Subcutaneous abdominal adipose tissue (tissue), 5 donors: ENCODE results near the gene DRAXIN.

Experiments used
- H3K27ac ChIP-seq: one replicate; pipeline ENCODE4 v1.7.0; 2013; ENCODE audit warnings: low read depth, mild to moderate bottlenecking, inconsistent platforms, low read length, moderate library complexity
- H3K27me3 ChIP-seq, 5 donors: one replicate each; pipeline ENCODE4 v1.7.0; 2013; ENCODE audit warnings: low read length in 5 of 5, inconsistent platforms in 1 of 5; ENCODE audit not compliant: control insufficient read depth in 5 of 5, insufficient read depth in 4 of 5
- H3K36me3 ChIP-seq, 5 donors: one replicate each; pipeline ENCODE4 v1.7.0; 2013; ENCODE audit warnings: low read length in 5 of 5; ENCODE audit not compliant: control insufficient read depth in 5 of 5, insufficient read depth in 5 of 5
- H3K4me1 ChIP-seq, 5 donors: one replicate each; pipeline ENCODE4 v1.7.0; 2013; ENCODE audit warnings: low read length in 5 of 5, mild to moderate bottlenecking in 3 of 5, moderate library complexity in 1 of 5; ENCODE audit not compliant: control insufficient read depth in 5 of 5, insufficient read depth in 5 of 5
- H3K4me3 ChIP-seq, 5 donors: one replicate each; pipeline ENCODE4 v1.7.0; 2013; ENCODE audit warnings: low read length in 5 of 5, low read depth in 1 of 5
- H3K9ac ChIP-seq, 5 donors: one replicate each; pipeline ENCODE4 v1.7.0; 2013; ENCODE audit warnings: low read length in 5 of 5, mild to moderate bottlenecking in 4 of 5, moderate library complexity in 3 of 5
- H3K9me3 ChIP-seq, 5 donors: one replicate each; pipeline ENCODE4 v1.7.0; 2013; ENCODE audit warnings: low read length in 5 of 5; ENCODE audit not compliant: control insufficient read depth in 5 of 5
- donor health status: healthy.
- donor health status: healthy.
- donor health status: healthy.
- donor health status: healthy.
- donor health status: healthy.

DRAXIN gene

DNA sequence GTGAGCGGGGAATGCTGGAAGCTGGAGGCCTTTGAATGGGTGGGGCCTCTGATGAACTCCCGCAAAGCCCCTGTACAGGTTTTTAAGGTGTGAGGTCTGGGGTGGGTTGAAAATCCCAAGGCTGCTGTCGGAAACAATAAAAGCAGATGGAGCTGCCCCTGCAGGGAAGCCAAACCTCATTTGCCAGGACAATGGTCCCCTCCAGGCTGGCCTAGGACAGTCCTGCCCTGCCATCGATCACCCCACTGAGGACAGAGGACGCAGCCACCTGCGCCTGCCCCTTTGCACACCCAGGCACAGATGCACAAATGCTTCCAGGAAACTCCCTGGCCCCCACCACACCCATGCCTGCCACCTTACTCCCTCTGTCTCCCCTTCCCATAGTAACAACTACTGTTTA is 4.4 kb downstream of the DRAXIN start:
- Histone ChIP-seq H3K9ac (no peak overlapping the region), H3K36me3 (no peaks in the 10 kb centered on the region), H3K27me3 (peaks cover 35 to 55% (median 43%) of the 10 kb centered on the region in 5 donors), H3K4me1 (peaks cover 0 to 23% (median 5%) of the 10 kb centered on the region in 5 donors), H3K4me3 (no peak overlapping the region), H3K27ac (no peak overlapping the region), H3K9me3 (no peaks in the 10 kb centered on the region)

DNA sequence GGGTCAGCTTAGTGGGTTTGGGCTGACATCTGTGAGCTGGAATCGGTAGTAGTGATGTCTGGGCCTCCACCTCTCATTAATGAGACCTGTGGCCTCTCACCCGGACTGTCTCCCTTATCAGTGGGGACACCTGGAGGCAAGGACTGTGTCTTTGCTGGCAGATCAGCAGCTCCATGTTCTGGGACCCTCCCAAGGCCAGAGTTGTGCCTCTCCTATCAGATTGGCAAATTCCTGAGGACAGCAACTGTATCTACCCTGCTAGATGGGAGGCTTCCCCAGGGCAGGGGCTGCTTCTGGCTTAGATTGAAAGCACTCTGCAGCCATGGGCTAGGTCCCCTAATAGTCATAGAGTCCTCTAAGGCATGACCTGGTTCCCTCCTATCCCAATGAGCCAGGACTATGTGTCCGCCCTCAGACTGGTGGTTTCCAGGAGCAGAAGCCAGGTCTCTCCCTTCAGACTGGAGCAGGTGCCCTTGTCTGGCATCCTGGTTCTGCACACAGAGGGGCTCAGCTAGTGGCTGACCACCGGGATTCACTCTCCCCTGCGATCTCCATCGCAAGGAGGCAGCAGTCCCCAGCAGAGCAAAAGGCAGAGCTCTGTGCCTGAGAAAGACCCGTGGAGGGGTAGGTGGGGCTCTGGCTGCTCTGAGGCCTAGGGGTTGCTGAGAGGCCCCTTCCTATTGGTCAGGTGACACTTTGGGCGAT is 5.8 kb downstream of the DRAXIN start:
- Histone ChIP-seq H3K9ac (no peak overlapping the region), H3K36me3 (no peaks in the 10 kb centered on the region), H3K4me3 (no peak overlapping the region), H3K27ac (no peak overlapping the region), H3K27me3 (peaks cover 33 to 59% (median 49%) of the 10 kb centered on the region in 5 donors), H3K9me3 (no peaks in the 10 kb centered on the region), H3K4me1 (peaks cover 0 to 11% (median 0%) of the 10 kb centered on the region in 5 donors)

DNA sequence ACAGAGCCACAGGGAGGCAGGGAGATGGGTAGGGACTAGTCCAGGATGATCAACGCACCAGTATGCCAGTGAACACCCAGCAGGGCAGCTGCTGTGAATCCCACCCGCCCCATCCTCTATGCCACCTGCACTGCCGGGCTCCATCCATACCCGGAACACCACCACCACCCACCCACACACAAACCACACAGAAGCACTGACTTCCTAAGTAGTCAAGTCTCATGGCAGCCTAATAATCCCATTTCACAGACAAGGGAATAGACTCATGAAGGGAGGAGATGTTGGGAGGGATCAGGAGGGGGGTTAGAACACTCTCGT is 6.3 kb downstream of the DRAXIN start:
- Histone ChIP-seq H3K36me3 (no peaks in the 10 kb centered on the region), H3K9ac (no peak overlapping the region), H3K4me3 (no peak overlapping the region), H3K4me1 (peaks cover 0 to 7% (median 0%) of the 10 kb centered on the region in 5 donors), H3K27me3 (peaks cover 29 to 57% (median 46%) of the 10 kb centered on the region in 5 donors), H3K27ac (no peak overlapping the region), H3K9me3 (no peaks in the 10 kb centered on the region)

DNA sequence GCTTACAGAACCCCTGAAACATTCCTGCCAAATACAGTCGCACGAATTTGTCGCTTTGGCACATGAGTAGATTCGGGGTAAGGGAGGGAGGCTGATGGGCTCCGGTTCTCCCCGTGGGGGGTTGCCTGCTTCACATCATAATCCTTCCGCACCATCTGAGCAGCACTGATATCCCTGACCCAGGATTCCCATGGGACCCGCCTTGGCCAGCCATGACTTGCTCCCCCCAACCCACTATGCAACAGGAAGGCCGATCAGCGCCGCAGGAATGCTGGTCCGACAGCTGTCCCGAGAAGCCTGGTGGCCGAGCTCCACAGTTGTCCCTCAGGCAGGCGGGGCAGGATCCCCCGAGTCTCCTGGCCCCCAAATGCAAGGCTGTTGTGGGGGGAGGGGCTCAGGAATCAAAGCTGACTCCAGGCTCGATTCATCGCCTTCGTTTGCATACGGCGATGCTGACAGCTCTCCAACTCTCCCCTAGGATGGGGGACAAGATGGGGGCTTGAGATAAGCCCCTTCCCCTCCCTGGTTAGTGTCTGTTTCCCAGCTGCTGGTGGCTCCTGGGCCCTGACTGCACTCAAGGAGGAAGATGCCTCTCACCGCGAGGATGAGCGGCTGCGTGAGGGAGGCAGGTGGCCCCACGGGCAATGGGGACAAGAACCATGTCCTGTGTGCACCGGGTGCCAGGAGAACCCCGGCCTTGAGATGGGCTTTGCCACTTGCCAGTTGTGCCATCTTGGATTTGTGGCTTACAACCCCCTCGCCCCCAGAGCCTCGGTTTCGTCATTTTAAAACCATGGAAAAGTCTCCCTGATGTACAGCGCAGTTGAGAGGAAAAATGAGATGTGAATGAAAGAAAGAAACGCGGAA is 9.3 kb downstream of the DRAXIN start:
- H3K9ac ChIP-seq: no peak overlapping the region
- H3K9me3 ChIP-seq: no peaks in the 10 kb centered on the region
- H3K4me3 ChIP-seq: no peak overlapping the region
- no peak overlapping the region for H3K27ac ChIP-seq
- H3K4me1 ChIP-seq: no peaks in the 10 kb centered on the region
- H3K27me3 ChIP-seq: peaks cover 30 to 61% (median 47%) of the 10 kb centered on the region in 5 donors
- no peaks in the 10 kb centered on the region for H3K36me3 ChIP-seq

GRCh38 chr1:11701551-11701961 is 10.0 kb downstream of the DRAXIN start:
- Histone ChIP-seq H3K4me1 (no peaks in the 10 kb centered on the region), H3K27ac (no peak overlapping the region), H3K27me3 (peaks cover 30 to 65% (median 53%) of the 10 kb centered on the region in 5 donors), H3K4me3 (no peak overlapping the region), H3K36me3 (no peaks in the 10 kb centered on the region), H3K9ac (no peak overlapping the region), H3K9me3 (no peaks in the 10 kb centered on the region)

GRCh38 chr1:11701981-11702803 is 10.7 kb downstream of the DRAXIN start:
- Histone ChIP-seq H3K27ac (no peak overlapping the region), H3K9me3 (no peaks in the 10 kb centered on the region), H3K4me3 (no peak overlapping the region), H3K36me3 (no peaks in the 10 kb centered on the region), H3K9ac (peak overlapping the region in 1 of 5 donors; percentile 16), H3K4me1 (no peaks in the 10 kb centered on the region), H3K27me3 (peaks cover 31 to 66% (median 53%) of the 10 kb centered on the region in 5 donors)

DNA sequence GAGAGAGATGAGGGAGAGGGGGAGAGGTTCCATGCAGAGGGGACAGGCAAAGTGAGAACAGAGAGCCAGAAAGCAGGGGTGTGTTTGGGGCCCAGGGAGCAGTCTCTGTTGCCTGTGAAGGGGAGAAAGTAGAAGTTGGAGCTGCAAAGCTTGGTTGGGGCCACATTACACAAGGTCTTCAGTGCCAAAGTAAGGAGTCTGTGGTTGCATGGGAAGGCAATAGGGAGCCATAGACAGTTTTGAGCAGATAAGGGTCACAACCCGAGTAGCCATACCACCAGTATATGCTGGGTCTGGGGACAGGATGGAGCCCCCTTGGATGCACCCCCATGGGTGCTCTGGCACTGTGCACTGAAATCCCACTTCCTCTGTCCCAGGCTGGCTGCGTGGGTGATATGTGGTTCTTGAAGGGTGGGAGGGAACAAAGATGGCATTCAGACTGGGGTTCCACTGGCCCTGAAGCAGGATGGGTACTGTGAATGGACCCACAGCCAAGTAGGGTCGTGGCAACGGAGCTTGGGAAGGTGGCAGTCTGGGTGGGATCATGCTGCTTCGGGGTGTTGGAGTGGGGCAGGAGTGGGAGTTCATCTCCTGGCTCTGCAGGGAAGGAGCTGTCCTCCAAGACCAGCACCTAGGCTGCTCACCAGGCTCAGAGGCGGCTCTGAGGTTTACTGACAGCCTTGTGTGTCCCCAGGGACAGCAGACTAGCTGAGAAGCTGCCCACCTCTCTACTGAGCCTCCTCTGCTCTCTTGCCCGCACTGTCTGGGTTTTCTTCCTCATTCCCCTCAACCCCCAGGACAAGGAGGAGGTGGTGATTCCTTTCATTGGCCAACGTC is 12.1 kb downstream of the DRAXIN start:
- Histone ChIP-seq H3K4me1 (peaks cover 0 to 6% (median 2%) of the 10 kb centered on the region in 5 donors), H3K27ac (no peak overlapping the region), H3K9me3 (no peaks in the 10 kb centered on the region), H3K9ac (no peak overlapping the region), H3K4me3 (no peak overlapping the region), H3K27me3 (peaks cover 38 to 67% (median 61%) of the 10 kb centered on the region in 5 donors), H3K36me3 (no peaks in the 10 kb centered on the region)

DNA sequence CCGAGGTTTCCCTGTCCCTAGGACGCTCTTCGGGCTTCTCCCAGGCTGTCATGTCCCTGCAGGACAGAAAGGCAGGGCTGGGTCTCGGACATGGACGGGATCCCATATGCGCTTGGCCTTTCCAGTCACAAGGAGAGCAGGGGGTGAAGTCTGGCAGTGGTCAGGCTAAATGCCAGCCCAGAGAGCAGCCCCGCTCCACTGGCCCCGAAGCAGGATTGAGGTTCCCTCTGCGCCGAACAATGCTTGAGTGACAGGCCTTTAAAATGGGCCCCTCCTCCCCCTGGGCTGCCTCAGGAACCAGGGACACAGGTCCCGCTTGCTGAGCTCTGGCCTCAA is 12.7 kb downstream of the DRAXIN start:
- Histone ChIP-seq H3K36me3 (no peaks in the 10 kb centered on the region), H3K27ac (no peak overlapping the region), H3K9ac (no peak overlapping the region), H3K4me3 (no peak overlapping the region), H3K27me3 (peaks cover 40 to 68% (median 64%) of the 10 kb centered on the region in 5 donors), H3K4me1 (peaks cover 0 to 6% (median 2%) of the 10 kb centered on the region in 5 donors), H3K9me3 (no peaks in the 10 kb centered on the region)

GRCh38 chr1:11704691-11705475 is 13.4 kb downstream of the DRAXIN start:
- peaks cover 40 to 72% (median 68%) of the 10 kb centered on the region in 5 donors for H3K27me3 ChIP-seq

More at GRCh38 chr1:11704691-11705475, 13.4 kb downstream of the DRAXIN start:
- Histone ChIP-seq H3K36me3 (no peaks in the 10 kb centered on the region), H3K4me1 (peaks cover 0 to 6% (median 2%) of the 10 kb centered on the region in 5 donors), H3K4me3 (no peak overlapping the region), H3K9me3 (no peaks in the 10 kb centered on the region), H3K9ac (no peak overlapping the region), H3K27ac (no peak overlapping the region)
